ENCODE results near the gene CEACAM3.

DNA sequence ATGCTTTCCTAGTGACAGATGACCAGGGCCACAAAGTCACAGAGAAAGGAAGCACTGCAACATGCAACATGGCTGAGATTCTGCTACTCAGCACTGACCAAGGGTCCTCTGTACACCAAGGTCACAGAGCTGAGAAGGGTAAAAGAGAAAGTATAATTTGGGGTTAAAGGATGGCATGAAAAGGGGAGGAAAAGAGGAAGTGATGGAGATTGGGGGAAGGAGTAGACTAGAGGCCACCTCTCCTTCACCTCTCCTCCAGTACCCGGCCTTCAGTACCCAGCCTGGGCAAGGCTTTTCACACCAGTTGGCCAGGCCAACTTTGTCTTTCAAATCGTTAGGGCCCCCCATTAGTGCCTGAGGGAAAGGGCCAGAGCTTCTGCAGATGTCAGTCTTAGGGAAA, 57.4 kb downstream of the CEACAM3 start:
- TF ChIP-seq, protein P1, sequence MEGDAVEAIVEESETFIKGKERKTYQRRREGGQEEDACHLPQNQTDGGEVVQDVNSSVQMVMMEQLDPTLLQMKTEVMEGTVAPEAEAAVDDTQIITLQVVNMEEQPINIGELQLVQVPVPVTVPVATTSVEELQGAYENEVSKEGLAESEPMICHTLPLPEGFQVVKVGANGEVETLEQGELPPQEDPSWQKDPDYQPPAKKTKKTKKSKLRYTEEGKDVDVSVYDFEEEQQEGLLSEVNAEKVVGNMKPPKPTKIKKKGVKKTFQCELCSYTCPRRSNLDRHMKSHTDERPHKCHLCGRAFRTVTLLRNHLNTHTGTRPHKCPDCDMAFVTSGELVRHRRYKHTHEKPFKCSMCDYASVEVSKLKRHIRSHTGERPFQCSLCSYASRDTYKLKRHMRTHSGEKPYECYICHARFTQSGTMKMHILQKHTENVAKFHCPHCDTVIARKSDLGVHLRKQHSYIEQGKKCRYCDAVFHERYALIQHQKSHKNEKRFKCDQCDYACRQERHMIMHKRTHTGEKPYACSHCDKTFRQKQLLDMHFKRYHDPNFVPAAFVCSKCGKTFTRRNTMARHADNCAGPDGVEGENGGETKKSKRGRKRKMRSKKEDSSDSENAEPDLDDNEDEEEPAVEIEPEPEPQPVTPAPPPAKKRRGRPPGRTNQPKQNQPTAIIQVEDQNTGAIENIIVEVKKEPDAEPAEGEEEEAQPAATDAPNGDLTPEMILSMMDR (IDR thresholded peaks at IDR 0.05) = no peak
- TF ChIP-seq POLR2A (IDR thresholded peaks at IDR 0.05; ENCODE audit: low read depth) = no peak

Measured in esophagus muscularis mucosa (tissue), 3 donors.